ENCODE measurements around the gene CNR2.
"Not testable (repeated sequence)": the region's sequence is repeated elsewhere in the genome, so short reads cannot be mapped to it uniquely, and the experiment has no call there.

The CNR2 gene

GRCh38 chr1:23882746-23883145 is 30.4 kb downstream of the CNR2 start:
- DNase-seq = no peak

GRCh38 chr1:23879809-23880208 is 33.4 kb downstream of the CNR2 start:
- no peak for DNase-seq

- no peak for DNase-seq
Measured at GRCh38 chr1:23878668-23879067, 34.5 kb downstream of the CNR2 start.

- DNase-seq = no peak
Measured at GRCh38 chr1:23875382-23875781, 37.8 kb downstream of the CNR2 start.

- no peak for DNase-seq
Measured at GRCh38 chr1:23872421-23872820, 40.7 kb downstream of the CNR2 start.

- no peak for DNase-seq
Measured at GRCh38 chr1:23869051-23869450, 44.1 kb downstream of the CNR2 start.

GRCh38 chr1:23868557-23869016 is 44.6 kb downstream of the CNR2 start:
- no peak for DNase-seq

- peak; percentile 98 for DNase-seq
Measured at GRCh38 chr1:23867895-23868556, 45.1 kb downstream of the CNR2 start, which contains the start of gene FUCA1. Gene FUCA1 (minus strand): TSS chr1:23868290. CDS start chr1:23868286, 4 bp downstream.

GRCh38 chr1:23867542-23867894 is 45.6 kb downstream of the CNR2 start:
- DNase-seq = no peak

- DNase-seq = no peak
Measured at GRCh38 chr1:23865543-23865930, 47.6 kb downstream of the CNR2 start.

- no peak for DNase-seq
Measured at GRCh38 chr1:23864801-23865542, 48.2 kb downstream of the CNR2 start.

- no peak for DNase-seq
Measured at GRCh38 chr1:23862640-23863039, 50.5 kb downstream of the CNR2 start.

- DNase-seq = peak; percentile 6
Measured at GRCh38 chr1:23854568-23854967, 58.6 kb downstream of the CNR2 start.

- DNase-seq = not testable (repeated sequence)
Measured at GRCh38 chr1:23853124-23853523, 60.0 kb downstream of the CNR2 start.

GRCh38 chr1:23851406-23851805 is 61.8 kb downstream of the CNR2 start:
- not testable (repeated sequence) for DNase-seq

- DNase-seq = no peak
Measured at GRCh38 chr1:23848673-23849616, 64.2 kb downstream of the CNR2 start.

GRCh38 chr1:23847482-23848095 is 65.6 kb downstream of the CNR2 start:
- DNase-seq = not testable (repeated sequence)

GRCh38 chr1:23845163-23845562 is 68.0 kb downstream of the CNR2 start:
- no peak for DNase-seq

GRCh38 chr1:23843644-23844043 is 69.5 kb downstream of the CNR2 start:
- no peak for DNase-seq

- DNase-seq = peak; percentile 78
Measured at GRCh38 chr1:23838401-23838866, 74.7 kb downstream of the CNR2 start.

GRCh38 chr1:23837908-23838307 is 75.3 kb downstream of the CNR2 start:
- DNase-seq = no peak

- DNase-seq = no peak
Measured at GRCh38 chr1:23836037-23836436, 77.1 kb downstream of the CNR2 start.

- not testable (repeated sequence) for DNase-seq
Measured at GRCh38 chr1:23834156-23834555, 79.0 kb downstream of the CNR2 start.

All from CD4-positive, alpha-beta T cell treated with Interleukin-6 for 4 hours (primary cell).